ENCODE results near the gene CCR1. TPM values are rescaled to one million over a fixed set of nuclear protein-coding genes. Genes with fewer than 3 reads are reported as not detected.

The CCR1 gene
- polyA plus RNA-seq, 1 of the 3 experiments (the other 2 are of a cell fraction): not detected

DNA sequence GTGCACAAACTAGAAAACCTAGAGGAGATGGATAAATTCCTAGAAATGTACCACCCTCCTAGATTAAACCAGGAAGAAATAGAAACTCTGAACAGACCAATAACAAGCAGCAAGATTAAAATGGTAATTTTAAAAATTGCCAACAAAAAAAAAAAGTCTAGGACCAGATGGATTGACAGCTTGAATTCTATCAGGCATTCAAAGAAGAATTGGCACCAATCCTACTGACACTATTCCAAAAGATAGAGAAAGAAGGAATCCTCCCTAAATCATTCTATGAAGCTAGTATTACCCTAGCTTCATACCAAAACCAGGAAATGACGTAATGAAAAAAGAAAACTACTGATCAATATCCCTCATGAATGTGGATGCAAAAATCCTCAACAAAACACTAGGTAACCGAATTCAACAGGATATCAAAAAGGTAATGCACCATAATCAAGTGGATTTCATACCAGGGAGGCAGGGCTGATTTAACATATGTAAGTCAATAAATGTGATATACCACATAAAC lies 10.1 kb upstream of the CCR1 start:
- 0% methylated on average over 2 of the region's 2 CpGs for WGBS (ENCODE audit: low lambda C conversion rate)
- H3K4me2 ChIP-seq: no peak overlapping the region
- H3K27ac ChIP-seq (ENCODE audit: low read depth in 2 of 2, low read length in 1 of 2): no peak overlapping the region
- no peak for TF ChIP-seq GATA2 (CRISPR knock-in tag; IDR thresholded peaks at IDR 0.05)
- no peak for TF ChIP-seq TEAD4 (IDR thresholded peaks at IDR 0.05; ENCODE audit: borderline replicate concordance, insufficient read depth)
- no peak for TF ChIP-seq NRF1 (IDR thresholded peaks at IDR 0.05; ENCODE audit: low read depth, low read length)
- no peak for TF ChIP-seq RAD21 (IDR thresholded peaks at IDR 0.05; ENCODE audit: low read length)
- TF ChIP-seq, protein P1, sequence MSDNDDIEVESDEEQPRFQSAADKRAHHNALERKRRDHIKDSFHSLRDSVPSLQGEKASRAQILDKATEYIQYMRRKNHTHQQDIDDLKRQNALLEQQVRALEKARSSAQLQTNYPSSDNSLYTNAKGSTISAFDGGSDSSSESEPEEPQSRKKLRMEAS (IDR thresholded peaks at IDR 0.05; ENCODE audit: low read depth): no peak
- no peak for TF ChIP-seq JUND (IDR thresholded peaks at IDR 0.05)
- H3F3A ChIP-seq (replicated peaks; ENCODE audit: insufficient read depth): no peaks in the 10 kb centered on the region
- no peaks in the 10 kb centered on the region for H4K20me1 ChIP-seq (ENCODE audit: insufficient read depth)
- no peaks in the 10 kb centered on the region for H3K4me1 ChIP-seq (ENCODE audit: control insufficient read depth in 1 of 2, insufficient read depth in 2 of 2, low read depth in 1 of 2, low read length in 1 of 2)
- no peaks in the 10 kb centered on the region; the same call in 1 of the 2 replicates for H3K27me3 ChIP-seq (ENCODE audit: insufficient read depth)
- no peaks in the 10 kb centered on the region for H3K9me2 ChIP-seq
- H3K4me3 ChIP-seq (ENCODE audit: low read depth in 2 of 2, low read length in 1 of 2): no peak overlapping the region
- no peaks in the 10 kb centered on the region for H3K36me3 ChIP-seq (replicated peaks in 1 of 2; ENCODE audit: control insufficient read depth in 1 of 2, insufficient read depth in 2 of 2, low read length in 1 of 2)
- H3K79me2 ChIP-seq (ENCODE audit: insufficient read depth): no peaks in the 10 kb centered on the region
- ChIA-PET POLR2A (no interaction called here), CTCF (interaction anchor here (0.8 to 1.0 kb wide), 2 partner anchors 10 to 14 kb away, joined by 3 read pairs; no protein-coding TSS in a partner anchor)
- H2AFZ ChIP-seq (ENCODE audit: low read depth): no peak overlapping the region
- no peak for DNase-seq
- H3K9me3 ChIP-seq: no peaks in the 10 kb centered on the region
- H3K9ac ChIP-seq: no peak overlapping the region

DNA sequence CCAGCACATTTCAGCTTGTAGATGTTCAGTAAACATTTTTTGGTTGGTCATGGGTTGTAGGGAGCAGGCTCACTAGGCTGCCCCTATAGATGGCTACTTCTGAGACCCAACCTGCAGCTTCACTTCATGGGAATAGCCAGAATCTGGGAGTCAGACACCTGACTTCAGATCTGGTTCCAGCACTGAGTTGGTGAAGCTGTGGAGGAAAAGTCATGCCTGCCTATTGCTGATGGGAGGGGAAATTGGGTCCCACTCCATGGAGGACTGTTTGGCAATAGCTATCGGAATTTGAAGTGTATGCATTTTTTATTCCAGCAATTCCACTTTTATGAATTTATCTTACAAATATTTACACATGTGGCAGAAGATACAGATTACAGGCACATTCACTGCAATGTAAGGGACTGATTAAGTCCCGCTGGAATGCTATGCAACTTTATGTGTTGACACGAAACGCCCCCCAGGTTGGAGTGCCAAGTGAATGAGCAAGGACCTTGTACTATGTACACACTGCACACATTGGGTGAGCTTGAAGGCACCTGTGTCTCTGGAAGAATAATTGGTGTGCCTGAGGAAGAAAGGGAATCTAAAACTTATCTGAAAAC lies 7.8 kb upstream of the CCR1 start:
- 0% methylated on average over 4 of the region's 4 CpGs for WGBS (ENCODE audit: low lambda C conversion rate)
- Histone ChIP-seq H3K27ac (ENCODE audit: low read depth in 2 of 2, low read length in 1 of 2) (no peak overlapping the region), H2AFZ (ENCODE audit: low read depth) (no peak overlapping the region), H3F3A (replicated peaks; ENCODE audit: insufficient read depth) (no peaks in the 10 kb centered on the region), H3K9ac (no peak overlapping the region), H3K9me3 (no peaks in the 10 kb centered on the region), H3K27me3 (ENCODE audit: insufficient read depth) (no peaks in the 10 kb centered on the region; the same call in 1 of the 2 replicates), H3K9me2 (no peaks in the 10 kb centered on the region), H3K36me3 (replicated peaks in 1 of 2; ENCODE audit: control insufficient read depth in 1 of 2, insufficient read depth in 2 of 2, low read length in 1 of 2) (no peaks in the 10 kb centered on the region), H3K4me1 (ENCODE audit: control insufficient read depth in 1 of 2, insufficient read depth in 2 of 2, low read depth in 1 of 2, low read length in 1 of 2) (no peaks in the 10 kb centered on the region), H3K79me2 (ENCODE audit: insufficient read depth) (no peaks in the 10 kb centered on the region), H3K4me3 (ENCODE audit: low read depth in 2 of 2, low read length in 1 of 2) (no peak overlapping the region), H3K4me2 (no peak overlapping the region), H4K20me1 (ENCODE audit: insufficient read depth) (no peaks in the 10 kb centered on the region)
- POLR2A ChIA-PET: no interaction called here
- DNase-seq: no peak
- CTCF ChIA-PET: interaction anchor here (0.9 to 1.8 kb wide), 3 partner anchors 8 to 163 kb away, joined by 3 to 6 read pairs (median 4); partner anchors contain the start of gene CCR1
- TF ChIP-seq, protein P2, sequence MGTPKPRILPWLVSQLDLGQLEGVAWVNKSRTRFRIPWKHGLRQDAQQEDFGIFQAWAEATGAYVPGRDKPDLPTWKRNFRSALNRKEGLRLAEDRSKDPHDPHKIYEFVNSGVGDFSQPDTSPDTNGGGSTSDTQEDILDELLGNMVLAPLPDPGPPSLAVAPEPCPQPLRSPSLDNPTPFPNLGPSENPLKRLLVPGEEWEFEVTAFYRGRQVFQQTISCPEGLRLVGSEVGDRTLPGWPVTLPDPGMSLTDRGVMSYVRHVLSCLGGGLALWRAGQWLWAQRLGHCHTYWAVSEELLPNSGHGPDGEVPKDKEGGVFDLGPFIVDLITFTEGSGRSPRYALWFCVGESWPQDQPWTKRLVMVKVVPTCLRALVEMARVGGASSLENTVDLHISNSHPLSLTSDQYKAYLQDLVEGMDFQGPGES (IDR thresholded peaks at IDR 0.05; ENCODE audit: low read depth, low read length): no peak
- TF ChIP-seq MEF2A (IDR thresholded peaks at IDR 0.05; ENCODE audit: borderline replicate concordance, low read depth) (no peak), RXRA (IDR thresholded peaks at IDR 0.05; ENCODE audit: borderline replicate concordance, low read depth) (no peak), GABPA (IDR thresholded peaks at IDR 0.05; ENCODE audit: low read depth) (no peak), POLR2AphosphoS5 (IDR thresholded peaks at IDR 0.05; ENCODE audit: low read depth, low read length) (no peak)
- TF ChIP-seq, protein P3, sequence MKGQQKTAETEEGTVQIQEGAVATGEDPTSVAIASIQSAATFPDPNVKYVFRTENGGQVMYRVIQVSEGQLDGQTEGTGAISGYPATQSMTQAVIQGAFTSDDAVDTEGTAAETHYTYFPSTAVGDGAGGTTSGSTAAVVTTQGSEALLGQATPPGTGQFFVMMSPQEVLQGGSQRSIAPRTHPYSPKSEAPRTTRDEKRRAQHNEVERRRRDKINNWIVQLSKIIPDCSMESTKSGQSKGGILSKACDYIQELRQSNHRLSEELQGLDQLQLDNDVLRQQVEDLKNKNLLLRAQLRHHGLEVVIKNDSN (IDR thresholded peaks at IDR 0.05; ENCODE audit: borderline replicate concordance, low read depth): no peak
- TF ChIP-seq, protein P4, sequence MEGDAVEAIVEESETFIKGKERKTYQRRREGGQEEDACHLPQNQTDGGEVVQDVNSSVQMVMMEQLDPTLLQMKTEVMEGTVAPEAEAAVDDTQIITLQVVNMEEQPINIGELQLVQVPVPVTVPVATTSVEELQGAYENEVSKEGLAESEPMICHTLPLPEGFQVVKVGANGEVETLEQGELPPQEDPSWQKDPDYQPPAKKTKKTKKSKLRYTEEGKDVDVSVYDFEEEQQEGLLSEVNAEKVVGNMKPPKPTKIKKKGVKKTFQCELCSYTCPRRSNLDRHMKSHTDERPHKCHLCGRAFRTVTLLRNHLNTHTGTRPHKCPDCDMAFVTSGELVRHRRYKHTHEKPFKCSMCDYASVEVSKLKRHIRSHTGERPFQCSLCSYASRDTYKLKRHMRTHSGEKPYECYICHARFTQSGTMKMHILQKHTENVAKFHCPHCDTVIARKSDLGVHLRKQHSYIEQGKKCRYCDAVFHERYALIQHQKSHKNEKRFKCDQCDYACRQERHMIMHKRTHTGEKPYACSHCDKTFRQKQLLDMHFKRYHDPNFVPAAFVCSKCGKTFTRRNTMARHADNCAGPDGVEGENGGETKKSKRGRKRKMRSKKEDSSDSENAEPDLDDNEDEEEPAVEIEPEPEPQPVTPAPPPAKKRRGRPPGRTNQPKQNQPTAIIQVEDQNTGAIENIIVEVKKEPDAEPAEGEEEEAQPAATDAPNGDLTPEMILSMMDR (IDR thresholded peaks at IDR 0.05): no peak
- TF ChIP-seq, protein P1 (IDR thresholded peaks at IDR 0.05; ENCODE audit: low read depth): no peak

Data from SK-N-SH (cell line).